Hematopoietic multipotent progenitor cell treated with erythropoietin and hydrocortisone succinate and interleukin-3 and kit ligand, for 4 days (in vitro differentiated cells): ENCODE data around the gene PRM1.

ENCODE experiments used
- DNase-seq: peaks from one replicate; pipeline ENCODE4 v3.0.0-alpha.2; 2015

PRM1 gene

GRCh38 chr16:11280616-11281522, at the start of gene PRM1:
Gene PRM1 (minus strand): TSS chr16:11281330. CDS start chr16:11281238, 92 bp downstream.
- no peak for DNase-seq

GRCh38 chr16:11330526-11331237, 49.6 kb upstream of the PRM1 start:
- no peak for DNase-seq

- DNase-seq, result no peak
Measured at GRCh38 chr16:11329891-11330290, 48.8 kb upstream of the PRM1 start.

GRCh38 chr16:11329071-11329491, 48.0 kb upstream of the PRM1 start:
- no peak for DNase-seq

GRCh38 chr16:11328172-11329070, 47.3 kb upstream of the PRM1 start:
- peak; percentile 80 for DNase-seq

- no peak for DNase-seq
Measured at GRCh38 chr16:11327277-11328171, 46.4 kb upstream of the PRM1 start.

- no peak for DNase-seq
Measured at GRCh38 chr16:11326737-11327276, 45.7 kb upstream of the PRM1 start.

- DNase-seq, result no peak
Measured at GRCh38 chr16:11326084-11326736, 45.1 kb upstream of the PRM1 start.

- peak; percentile 41 for DNase-seq
Measured at GRCh38 chr16:11325404-11326083, 44.4 kb upstream of the PRM1 start.

- no peak for DNase-seq
Measured at GRCh38 chr16:11323551-11324336, 42.6 kb upstream of the PRM1 start.

GRCh38 chr16:11322823-11323222, 41.7 kb upstream of the PRM1 start:
- DNase-seq, result no peak

GRCh38 chr16:11321662-11322061, 40.5 kb upstream of the PRM1 start:
- no peak for DNase-seq

- DNase-seq, result no peak
Measured at GRCh38 chr16:11320170-11320569, 39.0 kb upstream of the PRM1 start.

- DNase-seq, result peak; percentile 61
Measured at GRCh38 chr16:11319529-11320146, 38.5 kb upstream of the PRM1 start.

GRCh38 chr16:11318817-11319216, 37.7 kb upstream of the PRM1 start:
- no peak for DNase-seq

- no peak for DNase-seq
Measured at GRCh38 chr16:11316331-11317015, 35.3 kb upstream of the PRM1 start.

GRCh38 chr16:11315510-11315909, 34.4 kb upstream of the PRM1 start:
- DNase-seq, result no peak

- no peak for DNase-seq
Measured at GRCh38 chr16:11314309-11314894, 33.3 kb upstream of the PRM1 start.
